Ovary (tissue), 9 donors: Measurements from ENCODE around the gene PAK2. TPM values are rescaled to one million over a fixed set of nuclear protein-coding genes. Genes with fewer than 3 reads are reported as not detected.
"Not testable (repeated sequence)": the region's sequence is repeated elsewhere in the genome, so short reads cannot be mapped to it uniquely, and the experiment has no call there.

Experiments
- DNase-seq, 5 donors: peaks; one replicate each; pipeline ENCODE4 v3.0.0-alpha.2; 2019 to 2020
- H3K27ac ChIP-seq, 2 donors: fragments of 200-600 bp; one replicate each; pipeline versions ENCODE4 v1.5.1 to v1.8.0; 2019 to 2022
- H3K27me3 ChIP-seq: fragments of 200-600 bp; one replicate; pipeline ENCODE4 v1.8.0; 2022
- H3K36me3 ChIP-seq: fragments of 200-600 bp; sonication (generic); one replicate; pipeline ENCODE4 v1.5.1; 2019
- H3K4me1 ChIP-seq: one replicate; pipeline ENCODE4 v1.8.1; 2013; ENCODE audit warnings: mild to moderate bottlenecking, moderate library complexity; ENCODE audit not compliant: insufficient read depth
- H3K4me3 ChIP-seq: fragments of 200-600 bp; sonication (generic); one replicate; pipeline ENCODE4 v1.5.1; 2017
- H3K9me3 ChIP-seq, 2 donors: fragments of 200-600 bp in 1 of 2; sonication (generic) in 1 of 2; one replicate each; pipeline versions ENCODE4 v1.5.1 to v1.8.1; 2013 to 2019; ENCODE audit warnings: mild to moderate bottlenecking in 1 of 2, moderate library complexity in 1 of 2
- CTCF ChIP-seq, 3 donors: fragments of 450-650 bp in 2 of 3; fragments of 200-600 bp in 1 of 3; IDR thresholded peaks; one replicate each; pipeline versions ENCODE4 v1.5.1 to v1.8.0; 2016 to 2022; ENCODE audit warnings: antibody characterized with exemption in 3 of 3, mild to moderate bottlenecking in 1 of 3
- EP300 ChIP-seq: sonication (generic); formaldehyde crosslinking; IDR thresholded peaks from one replicate; pipeline ENCODE4 v1.6.1; 2017; ENCODE audit warnings: antibody characterized with exemption
- POLR2A ChIP-seq: fragments of 450-650 bp; IDR thresholded peaks from one replicate; pipeline ENCODE4 v1.6.1; 2017; ENCODE audit warnings: antibody characterized with exemption, mild to moderate bottlenecking, moderate library complexity
- WGBS, 3 donors: extraction: QIAGEN DNeasy Blood & Tissue Kit in 1 of 3; methylation state at CpG; one replicate each; pipeline versions ENCODE4 v1.1.5 to v1.1.7; 2013 to 2017; 5-methylcytosine and 5-hydroxymethylcytosine counted together
- intact Hi-C, 4 donors: fragments of 100-400 bp; cut with DNase I; formaldehyde crosslinking; loops; one replicate each; pipeline versions ENCODE4 v1.11.0 to v1.15.1; 2022 to 2023
- polyA plus RNA-seq, 2 donors: library from polyadenylated mRNA; stranded (reverse); fragments of 200-250 nt in 1 of 2; fragments of 350-450 nt in 1 of 2; fragmentation: Illumina TruSeq in 1 of 2; extraction: RNeasy Lipid Tissue Mini Kit (QIAGEN cat#74804) in 1 of 2; gene quantifications; one replicate each; pipeline ENCODE4 v1.2.3, GENCODE V29; 2013 to 2014
- total RNA-seq, 7 donors: library from RNA; depleted of rRNA in 2 of 7; stranded (reverse); fragments of >200 nt in 2 of 7; fragmentation: NEBNext Ultra II Directional in 3 of 7; extraction: Animal tissue kit (Norgen Biotek cat#: 25700) in 3 of 7; gene quantifications; one replicate each; pipeline versions ENCODE4 v1.1.0 to v1.2.4, GENCODE V29; 2016 to 2023
- donor health status: DM: no; HTN: no; CAD: no; lungs with moderate emphysema.
- donor health status: DM: no; HTN: no; CAD: no.
- donor health status: Bipolar disorder and iron deficiency.
- donor health status: DM: yes; HTN: yes; CAD: no.
- donor health status: DM: no; HTN: no; CAD: no.
- donor health status: DM: yes; HTN: yes; CAD: no.

PAK2 gene
- total and polyA plus RNA-seq, 9 donors, result 17.0 to 59.5 (median 44.2) TPM

GRCh38 chr3:196849180-196849741 lies 109.6 kb downstream of the PAK2 start:
- Histone ChIP-seq H3K9me3 (no peaks in the 10 kb centered on the region), H3K27ac (no peak overlapping the region), H3K4me3 (no peak overlapping the region), H3K36me3 (no peaks in the 10 kb centered on the region), H3K4me1 (no peaks in the 10 kb centered on the region), H3K27me3 (no peaks in the 10 kb centered on the region)
- intact Hi-C loops, result no loop called here
- WGBS, 3 donors, result 78 to 81% (median 79%) methylated on average over 11 of the region's 11 CpGs
- no peak for TF ChIP-seq CTCF (IDR thresholded peaks at IDR 0.05)
- no peak for TF ChIP-seq POLR2A
- no peak for TF ChIP-seq EP300
- DNase-seq, result no peak

GRCh38 chr3:196863000-196863399 lies 123.3 kb downstream of the PAK2 start:
- H3K9me3 ChIP-seq, H3K4me1 ChIP-seq, H3K27ac ChIP-seq, H3K36me3 ChIP-seq, intact Hi-C loops, H3K27me3 ChIP-seq, H3K4me3 ChIP-seq, DNase-seq: not testable (repeated sequence)
- WGBS, 3 donors, result 90 to 95% (median 91%) methylated on average over 8 of the region's 8 CpGs

GRCh38 chr3:196867155-196867506 lies 127.5 kb downstream of the PAK2 start:
- DNase-seq, result no peak
- H3K4me3 ChIP-seq, result peak overlapping the region; percentile 97
- peaks cover 6% of the 10 kb centered on the region for H3K4me1 ChIP-seq
- intact Hi-C loops, result loop anchor here in 1 of 4 donors (5.0 kb wide), 1 partner anchor 75 kb away; the partner anchor contains the start of gene NCBP2
- H3K36me3 ChIP-seq, result no peaks in the 10 kb centered on the region
- H3K27me3 ChIP-seq, result no peaks in the 10 kb centered on the region
- H3K27ac ChIP-seq, result peak overlapping the region; percentile 38 to 87
- WGBS, 3 donors, result 6 to 14% (median 9%) methylated on average over 6 of the region's 6 CpGs
- no peak for TF ChIP-seq CTCF (IDR thresholded peaks at IDR 0.05)
- no peak for TF ChIP-seq POLR2A
- TF ChIP-seq EP300, result no peak
- H3K9me3 ChIP-seq, result no peaks in the 10 kb centered on the region

GRCh38 chr3:196867507-196868296 lies 128.0 kb downstream of the PAK2 start, which contains the start of gene SENP5:
Gene SENP5, plus strand, starts transcription at chr3:196867920. Its CDS starts 17,262 bp downstream, at chr3:196885182.
- 0 to 2% (median 0%) methylated on average over 8 to 93 of the region's 93 CpGs for WGBS, 3 donors
- peaks cover 6% of the 10 kb centered on the region for H3K4me1 ChIP-seq
- H3K9me3 ChIP-seq, result no peaks in the 10 kb centered on the region
- no peak for TF ChIP-seq EP300
- peak; percentile 85 for TF ChIP-seq POLR2A
- DNase-seq, result peak; percentile 85 to 94 (median 89)
- H3K4me3 ChIP-seq, result peak within 1 kb of the TSS; percentile 97
- intact Hi-C loops, result loop anchor here in 1 of 4 donors (5.0 kb wide), 1 partner anchor 75 kb away; the partner anchor contains the start of gene NCBP2
- no peaks in the 10 kb centered on the region for H3K27me3 ChIP-seq
- peak within 1 kb of the TSS; percentile 64 to 87 for H3K27ac ChIP-seq
- no peaks in the 10 kb centered on the region for H3K36me3 ChIP-seq

GRCh38 chr3:196868297-196868661 lies 128.6 kb downstream of the PAK2 start:
- Histone ChIP-seq H3K4me3 (peak overlapping the region; percentile 97), H3K27me3 (no peaks in the 10 kb centered on the region), H3K36me3 (no peaks in the 10 kb centered on the region), H3K27ac (peak overlapping the region; percentile 64 to 87), H3K4me1 (peaks cover 6% of the 10 kb centered on the region), H3K9me3 (no peaks in the 10 kb centered on the region)
- TF ChIP-seq EP300, result no peak
- no peak for TF ChIP-seq POLR2A
- TF ChIP-seq CTCF (IDR thresholded peaks at IDR 0.05), result no peak
- intact Hi-C loops, result loop anchor here in 1 of 4 donors (5.0 kb wide), 1 partner anchor 74 kb away; the partner anchor contains the start of gene NCBP2
- DNase-seq, result peak in 1 of 5 donors; percentile 23
- 0 to 1% (median 0%) methylated on average over 26 to 29 of the region's 29 CpGs for WGBS, 3 donors
